Eye (tissue), 1 donor: ENCODE data around the gene NDRG2.
"Not testable (repeated sequence)": the region's sequence is repeated elsewhere in the genome, so short reads cannot be mapped to it uniquely, and the experiment has no call there.

Experiments used
- DNase-seq: peaks from one replicate; pipeline ENCODE4 v3.0.0-alpha.2; 2015

NDRG2 gene

DNA sequence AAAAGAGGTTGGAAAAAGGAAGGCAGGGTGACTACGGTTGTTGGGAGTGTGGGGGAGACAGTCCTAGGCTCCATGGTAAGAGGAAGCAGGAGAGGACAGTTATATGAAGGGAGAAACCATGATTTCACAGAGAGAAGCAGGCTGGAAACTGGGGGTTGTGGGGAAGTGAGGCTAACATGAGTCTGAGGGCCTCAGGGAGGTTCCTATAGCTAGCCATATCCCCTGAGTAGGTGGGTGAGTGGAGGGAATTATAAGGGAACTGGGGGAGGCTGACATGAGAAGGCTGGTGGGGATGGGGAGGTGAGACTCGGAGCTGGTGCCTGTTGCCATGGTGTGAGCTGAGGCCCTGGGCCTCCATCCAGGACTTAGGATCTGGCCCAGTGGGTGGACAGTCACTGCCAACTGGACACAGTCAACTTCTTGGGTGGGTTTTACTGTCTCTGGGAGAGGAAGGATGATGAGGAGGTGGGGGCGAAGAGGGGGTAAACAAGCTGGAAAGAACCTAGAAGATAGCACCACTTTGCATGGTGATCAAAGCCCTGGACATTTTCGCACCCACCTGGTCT, 8.4 kb upstream of the NDRG2 start:
- no peak for DNase-seq

DNA sequence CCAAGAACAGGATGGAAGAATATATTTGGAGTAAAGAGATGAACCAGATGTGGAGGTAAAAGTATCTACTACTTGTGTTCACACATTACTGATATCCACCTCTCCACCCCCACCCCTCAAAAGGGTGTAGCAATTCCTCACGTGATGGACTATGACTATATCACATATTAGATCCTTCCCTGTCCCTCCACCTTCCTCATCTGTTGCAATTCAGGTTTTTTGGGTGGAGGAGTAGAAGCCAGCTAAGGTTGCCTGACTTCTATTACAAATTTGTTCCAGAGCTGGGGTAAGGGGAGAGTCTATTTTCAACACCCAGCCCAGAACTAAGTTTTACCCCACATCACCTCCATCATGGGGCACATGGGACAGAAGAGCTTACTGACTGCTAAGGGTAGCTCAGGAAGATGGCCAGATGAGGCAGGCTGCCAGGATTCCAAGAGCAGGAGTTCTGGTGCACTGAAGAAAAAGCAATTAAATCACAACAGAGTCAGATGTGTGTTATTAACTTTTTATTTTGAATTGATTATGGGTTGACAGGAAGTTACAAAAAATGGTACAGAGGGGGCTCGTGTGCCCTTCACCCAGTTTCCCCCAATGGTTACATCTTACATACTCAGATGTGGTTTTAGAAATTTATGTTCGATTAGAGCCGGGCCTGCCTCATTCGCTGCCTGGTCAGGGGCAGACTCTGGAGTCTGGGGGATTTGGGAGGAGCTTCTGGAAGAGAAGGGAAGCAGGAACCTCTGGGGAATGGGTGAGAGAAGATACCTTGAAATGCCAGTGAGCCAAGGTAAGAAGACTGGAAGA, 7.7 kb upstream of the NDRG2 start:
- DNase-seq = no peak

DNA sequence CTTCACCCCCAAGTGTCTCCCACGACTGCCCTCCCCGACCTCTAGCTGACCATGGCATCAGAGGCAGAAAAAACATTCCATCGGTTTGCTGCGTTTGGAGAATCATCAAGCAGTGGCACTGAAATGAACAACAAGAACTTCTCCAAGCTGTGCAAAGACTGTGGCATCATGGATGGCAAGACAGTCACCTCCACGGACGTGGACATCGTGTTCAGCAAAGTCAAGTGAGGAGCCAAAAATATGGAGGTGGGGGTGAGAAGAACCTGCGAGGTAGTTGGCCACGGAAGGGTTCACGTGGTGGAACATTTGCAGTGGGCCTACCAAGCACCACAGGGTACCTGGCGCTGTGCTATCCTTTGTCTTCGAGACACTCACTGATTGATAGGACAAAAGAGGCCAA, 5.7 kb upstream of the NDRG2 start:
- no peak for DNase-seq

DNA sequence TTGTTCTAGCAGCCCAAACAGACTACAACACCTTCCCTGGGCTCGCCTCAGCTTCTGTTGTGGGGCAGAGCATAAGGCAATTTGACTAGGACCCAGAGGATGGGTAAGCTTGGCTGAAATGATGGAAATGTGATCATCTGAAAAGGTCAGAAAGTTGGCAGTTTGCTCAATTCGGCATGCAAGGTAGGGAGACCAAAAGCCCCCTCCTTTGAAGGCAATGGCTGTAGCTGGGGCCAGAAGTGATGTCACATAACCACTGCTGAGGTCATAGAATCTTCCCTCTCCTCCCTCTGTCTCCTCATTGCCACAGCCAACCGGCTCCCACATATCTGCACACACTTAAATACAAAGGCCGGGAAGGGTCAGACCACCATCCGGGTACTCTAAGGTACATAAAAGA, 5.1 kb upstream of the NDRG2 start, which contains the start of gene TPPP2:
TSS of gene TPPP2 (plus strand) at position 301 of the 400 bp plus-strand sequence. CDS start 365 bp downstream, outside the sequence.
- DNase-seq = no peak

DNA sequence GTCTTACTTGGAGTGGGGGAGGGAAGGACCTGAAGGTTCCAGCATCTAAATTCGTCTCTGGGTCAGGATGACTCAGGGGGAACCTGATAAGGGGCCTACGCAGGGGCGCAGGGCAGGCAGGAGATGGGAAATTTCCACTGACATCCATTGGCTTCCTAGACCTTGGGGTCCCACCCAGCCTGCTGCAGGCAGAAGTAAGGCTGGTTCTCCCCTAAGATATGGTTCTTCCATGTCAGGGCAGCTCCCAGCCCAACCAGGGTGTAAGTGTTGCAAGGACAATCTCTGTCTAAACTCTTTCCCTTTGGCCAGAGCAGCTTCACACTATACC, 2.1 kb upstream of the NDRG2 start:
- DNase-seq = no peak

DNA sequence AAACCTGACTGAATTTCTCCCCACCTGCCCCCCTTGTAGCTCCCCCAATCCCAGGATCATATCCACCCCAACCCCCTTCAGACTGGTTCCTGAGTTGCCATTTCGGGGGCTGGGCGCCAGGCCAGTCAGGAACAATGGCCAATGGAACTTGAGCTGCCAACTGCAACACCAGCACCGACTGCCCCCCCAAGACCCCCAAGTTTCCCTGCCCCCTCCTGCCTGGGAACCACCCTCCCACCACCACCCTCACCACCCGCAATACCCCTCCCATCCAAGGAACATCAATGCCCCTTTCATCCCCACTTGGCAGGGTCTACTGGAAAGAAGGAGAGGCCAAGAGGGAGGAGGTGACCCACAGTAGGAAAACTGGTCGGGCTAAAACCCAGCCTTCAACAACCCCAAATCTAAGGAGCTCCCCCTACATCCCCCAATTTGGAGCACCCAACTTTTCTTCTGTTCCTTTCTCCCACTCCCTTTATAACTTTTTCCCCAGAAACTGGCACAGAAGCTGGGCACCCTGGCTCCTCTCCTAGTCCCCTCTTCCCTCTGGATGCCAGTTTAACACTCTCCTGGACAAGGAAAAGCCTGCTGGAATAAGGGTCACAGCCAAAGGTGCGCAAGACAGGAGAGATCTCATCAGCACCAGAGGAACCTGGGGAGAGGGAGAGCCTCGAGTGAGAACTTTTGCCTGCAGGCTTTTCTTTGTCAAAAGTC, 1.6 kb upstream of the NDRG2 start:
- no peak for DNase-seq

DNA sequence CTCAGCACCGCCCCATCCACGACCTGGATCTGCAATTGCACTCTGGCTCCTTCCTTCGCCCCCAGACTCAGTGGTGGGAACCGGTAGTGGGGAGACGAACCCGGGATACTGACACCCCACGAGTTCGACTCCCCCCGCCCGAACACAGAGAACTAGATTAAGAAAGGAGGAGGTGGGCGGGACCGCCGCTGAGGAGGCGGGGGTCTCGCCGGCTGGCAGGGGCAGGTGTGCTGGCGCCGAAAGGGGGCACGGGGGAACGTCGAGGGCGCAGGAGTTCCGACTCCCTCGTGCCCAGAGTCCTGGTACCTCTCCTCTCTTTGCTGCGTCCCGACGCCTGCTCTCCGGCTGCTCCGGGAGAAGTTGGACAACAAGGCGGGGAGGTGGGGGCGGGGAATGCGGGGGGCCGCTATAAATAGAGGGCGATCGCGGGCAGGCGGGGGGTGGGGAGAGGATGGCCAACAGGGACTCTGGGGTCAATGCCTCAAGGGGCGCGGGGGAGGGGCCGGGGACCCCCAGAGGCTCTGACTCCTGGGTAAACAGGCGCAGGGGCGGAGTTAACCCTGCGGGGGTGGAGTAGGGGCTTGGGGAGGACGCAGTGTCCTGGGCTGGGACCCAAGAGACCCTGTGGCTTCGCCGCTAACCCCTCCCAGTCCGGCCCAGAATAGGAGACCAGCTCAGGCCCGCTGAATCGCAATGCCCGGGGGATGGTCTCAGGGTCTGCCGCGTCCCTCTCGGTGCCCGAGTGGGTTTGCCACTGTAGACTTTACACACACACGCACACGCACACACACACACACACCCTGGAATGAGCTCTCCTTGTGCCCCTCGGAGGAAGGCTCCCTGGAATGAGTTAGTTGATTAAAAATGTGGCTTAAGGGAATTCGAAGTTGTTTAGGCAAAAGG, 761 bp upstream of the NDRG2 start:
- DNase-seq = peak; percentile 86

DNA sequence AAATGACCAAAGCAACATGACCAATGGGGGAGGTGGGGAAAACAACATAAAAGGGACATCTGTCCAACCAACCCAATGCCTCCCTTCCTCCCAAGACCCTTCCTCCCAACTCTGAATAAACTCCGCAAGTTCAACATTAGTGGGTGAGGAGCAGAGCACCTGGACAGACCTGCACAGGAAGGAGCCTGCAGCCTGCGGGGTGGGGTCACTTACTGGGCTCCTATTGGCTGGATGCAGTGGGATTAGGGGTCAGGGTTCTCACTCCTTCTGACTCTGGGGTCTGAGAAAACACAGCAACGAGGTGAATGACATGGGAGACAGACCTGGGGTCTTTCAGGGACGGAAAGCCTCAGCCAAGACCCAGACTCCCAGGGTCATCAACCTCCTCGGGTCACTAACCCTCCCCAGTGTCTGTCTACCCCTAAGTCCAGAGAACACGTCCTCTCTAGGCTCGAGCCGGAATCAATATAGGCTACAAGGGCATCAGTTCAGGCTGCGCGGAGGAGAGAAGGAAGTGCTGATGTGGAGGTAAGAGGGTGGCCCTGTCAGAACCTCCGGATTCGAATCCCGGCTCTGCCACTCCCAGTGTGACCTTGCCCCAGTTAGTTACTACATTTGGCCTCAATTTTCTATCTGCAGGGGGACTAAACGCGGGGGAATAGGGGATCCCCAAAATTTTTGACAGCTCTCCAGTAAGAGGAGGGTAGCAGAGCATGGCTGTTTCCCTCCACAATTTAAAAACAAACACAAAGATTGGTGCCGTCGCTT, 860 bp downstream of the NDRG2 start:
- DNase-seq = no peak

DNA sequence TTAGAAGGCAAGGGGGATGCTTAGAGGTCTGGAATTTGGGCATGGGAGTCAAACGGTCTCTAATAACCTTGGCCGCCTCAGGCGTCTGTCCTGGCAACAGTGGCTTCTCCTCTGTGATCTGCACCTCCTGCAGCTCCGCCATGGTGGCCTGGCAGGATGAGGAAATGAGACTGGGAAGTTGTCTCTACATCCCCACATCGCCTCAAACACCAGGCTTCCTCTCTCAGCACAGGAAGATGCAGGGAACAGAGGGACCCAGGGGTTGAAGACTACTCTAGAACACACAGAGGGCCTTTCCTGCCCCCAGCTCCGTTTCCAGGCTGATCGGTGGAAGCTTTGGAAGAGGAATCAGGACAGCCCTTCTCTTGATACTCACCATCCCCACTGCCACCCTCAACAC, 1.7 kb downstream of the NDRG2 start:
- DNase-seq = no peak

DNA sequence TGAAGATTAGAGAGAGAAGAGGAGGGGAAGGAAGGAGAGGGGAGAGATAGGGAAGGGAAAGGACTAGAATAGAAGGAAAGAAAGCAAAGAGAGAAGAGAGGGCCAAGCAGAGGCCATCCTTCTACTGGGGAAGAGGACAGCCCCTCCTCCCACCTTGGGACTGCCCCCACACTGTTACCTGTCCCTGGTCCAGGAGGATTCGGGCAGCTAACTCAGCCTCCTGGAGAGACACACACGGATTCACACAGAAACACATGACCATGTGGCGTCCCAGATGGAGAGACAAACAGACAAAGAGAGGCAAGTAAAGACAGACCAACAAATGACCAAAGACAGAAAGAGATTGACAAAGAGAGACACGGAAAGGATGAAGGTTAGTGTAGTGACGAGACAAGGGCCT, 2.2 kb downstream of the NDRG2 start:
- DNase-seq = no peak

DNA sequence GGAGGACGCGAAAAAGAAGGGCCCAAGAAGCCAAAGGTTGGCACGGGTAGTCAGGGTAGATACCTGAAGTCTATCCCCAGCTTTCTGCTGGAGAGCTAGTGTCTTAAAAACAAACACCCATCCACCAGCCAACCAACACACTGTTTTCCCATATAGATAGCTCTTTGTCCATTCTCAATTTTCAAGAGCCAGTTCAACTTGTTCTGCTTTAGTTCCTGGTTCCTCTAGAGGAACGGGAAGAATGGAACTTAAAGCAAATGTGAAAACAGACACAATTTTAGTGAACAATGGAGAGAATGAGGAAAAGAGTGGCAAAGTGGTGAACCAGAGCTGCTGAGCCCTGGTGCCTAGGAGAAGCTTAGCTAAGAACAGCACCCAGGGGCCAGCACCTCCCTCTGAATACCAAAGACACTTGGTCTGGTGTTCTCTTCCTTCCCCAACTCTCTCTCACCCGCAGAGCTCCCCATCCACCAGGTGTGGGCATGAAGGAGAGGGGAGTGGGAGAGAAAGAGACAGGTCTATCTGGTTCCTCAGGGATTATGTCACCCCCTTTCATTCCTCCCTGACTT, 3.8 kb downstream of the NDRG2 start:
- no peak for DNase-seq

DNA sequence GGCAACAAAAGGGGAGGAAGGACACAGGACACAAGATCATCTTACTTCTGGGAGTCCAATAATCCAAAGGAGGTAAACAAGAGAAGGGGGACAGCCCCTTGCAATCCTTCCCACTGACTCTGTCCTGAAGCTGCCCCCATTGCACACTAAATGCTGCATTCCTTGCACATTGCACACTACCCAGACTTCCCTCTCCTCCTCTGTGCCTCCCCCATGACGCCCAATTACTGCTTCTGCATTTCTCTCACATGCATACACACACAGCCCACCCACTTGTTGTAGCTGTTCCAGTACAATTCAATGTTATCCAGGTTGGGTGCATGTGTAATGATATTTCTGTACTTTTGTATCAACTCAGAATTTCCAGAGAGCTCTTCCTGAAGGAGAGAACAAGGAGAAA, 5.5 kb downstream of the NDRG2 start:
- no peak for DNase-seq

DNA sequence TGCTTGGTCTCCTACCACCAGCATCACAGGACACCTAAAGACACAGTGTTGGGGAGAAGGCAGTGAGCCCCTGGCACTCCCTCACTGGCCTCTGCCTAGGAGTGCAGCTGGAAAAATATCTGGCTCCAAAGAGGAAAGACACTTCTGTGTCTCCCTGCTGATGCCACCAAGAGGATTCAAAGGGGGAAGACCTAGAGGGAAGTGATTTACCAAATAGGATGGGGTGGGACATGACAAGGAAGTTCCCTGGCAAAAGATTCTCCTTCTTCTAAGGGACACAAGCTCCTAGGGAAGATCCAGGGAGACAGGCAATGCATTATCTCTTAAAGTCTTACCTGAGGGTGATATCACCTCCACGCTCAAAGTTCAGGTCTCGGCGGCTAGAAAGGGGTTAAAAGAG, 6.1 kb downstream of the NDRG2 start:
- DNase-seq = no peak

DNA sequence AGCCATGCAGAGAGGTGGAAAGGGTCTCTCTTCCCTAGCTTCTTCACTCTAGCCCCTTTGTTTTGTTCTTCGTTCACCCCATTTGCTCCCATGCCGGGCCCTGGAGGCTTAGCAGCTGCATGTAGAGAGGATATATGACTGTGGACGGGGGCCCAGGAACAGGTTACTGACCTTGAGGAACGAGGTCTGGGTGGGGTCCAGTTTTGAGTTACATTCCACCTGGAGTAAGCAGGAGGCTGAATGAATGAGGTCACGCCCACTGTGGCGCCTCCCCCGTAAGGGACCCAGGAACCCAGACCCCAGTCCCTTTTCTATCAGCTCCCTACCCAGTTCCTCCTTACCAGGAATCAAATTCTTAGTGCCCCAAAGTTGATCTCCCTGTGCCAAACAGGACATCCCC, 6.6 kb downstream of the NDRG2 start:
- no peak for DNase-seq

DNA sequence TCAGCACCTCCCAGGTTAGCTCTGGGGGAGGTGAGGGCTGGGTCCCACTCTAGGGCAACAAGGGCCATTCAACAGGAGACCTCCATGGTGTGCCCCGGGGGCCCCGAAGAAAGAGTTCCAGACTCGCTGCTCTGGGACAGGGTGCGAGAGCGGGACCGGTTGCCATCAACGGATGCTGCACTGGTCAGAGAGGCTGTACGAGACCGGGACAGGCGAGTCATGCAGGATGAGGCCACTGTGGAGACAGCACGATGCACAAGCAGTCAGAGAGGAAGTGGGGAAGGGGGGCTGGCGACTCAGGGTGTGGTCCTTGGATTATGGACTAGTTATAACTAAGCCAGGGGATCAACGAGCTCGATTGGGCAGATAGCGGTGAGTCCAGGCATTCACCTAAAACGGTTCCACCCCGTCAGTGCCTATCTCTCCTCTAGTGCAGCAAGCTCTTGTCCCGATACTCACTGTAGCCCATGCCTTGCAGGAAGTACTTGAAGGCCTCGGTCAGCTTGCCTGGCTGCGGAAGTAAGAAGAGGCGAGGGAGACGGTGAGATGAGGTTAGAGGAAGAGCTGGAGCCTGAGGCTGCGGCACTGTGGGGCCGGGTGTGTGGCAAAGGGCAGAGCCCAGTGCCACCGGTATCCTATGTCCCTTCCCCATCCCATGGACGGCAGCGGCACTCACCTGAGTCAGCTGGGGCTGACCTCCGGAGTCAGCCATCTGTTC, 7.2 kb downstream of the NDRG2 start:
- DNase-seq = no peak

DNA sequence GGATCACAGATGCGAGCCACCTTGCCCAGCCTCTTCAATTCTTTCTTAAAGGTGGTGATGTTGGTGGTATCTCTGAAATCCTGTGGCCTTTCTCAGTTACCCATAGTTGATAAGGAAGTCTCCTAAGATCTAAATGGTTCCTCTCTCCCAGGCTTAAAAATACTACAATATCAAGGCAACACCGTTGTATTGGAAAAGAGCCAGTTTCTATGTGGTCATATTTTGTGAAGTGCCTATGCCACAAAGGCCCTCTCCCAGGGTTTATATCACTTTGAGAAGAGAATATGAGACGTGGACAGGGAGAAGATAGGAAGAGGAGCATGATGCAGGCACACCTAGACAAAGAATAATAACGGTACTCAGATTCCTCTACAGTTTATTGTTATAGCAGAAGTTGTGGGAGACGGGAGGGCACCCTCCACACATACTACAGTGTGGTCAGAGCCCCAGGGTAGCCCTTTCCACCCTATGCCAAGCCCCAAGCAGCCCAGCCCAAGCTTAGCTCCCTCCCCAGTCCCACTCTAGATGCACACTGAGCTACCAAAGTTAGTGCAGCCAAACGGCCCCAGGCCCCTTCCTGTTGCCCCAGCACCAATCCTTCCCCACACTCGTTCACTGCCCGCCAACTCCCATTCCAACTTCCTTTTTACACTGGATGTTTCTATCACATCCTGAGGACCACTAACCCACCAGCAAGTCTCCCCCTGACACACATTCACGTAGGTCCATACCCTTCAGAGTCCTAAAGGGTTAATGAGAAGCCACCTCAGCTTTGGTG, 8.3 kb downstream of the NDRG2 start:
- no peak for DNase-seq

DNA sequence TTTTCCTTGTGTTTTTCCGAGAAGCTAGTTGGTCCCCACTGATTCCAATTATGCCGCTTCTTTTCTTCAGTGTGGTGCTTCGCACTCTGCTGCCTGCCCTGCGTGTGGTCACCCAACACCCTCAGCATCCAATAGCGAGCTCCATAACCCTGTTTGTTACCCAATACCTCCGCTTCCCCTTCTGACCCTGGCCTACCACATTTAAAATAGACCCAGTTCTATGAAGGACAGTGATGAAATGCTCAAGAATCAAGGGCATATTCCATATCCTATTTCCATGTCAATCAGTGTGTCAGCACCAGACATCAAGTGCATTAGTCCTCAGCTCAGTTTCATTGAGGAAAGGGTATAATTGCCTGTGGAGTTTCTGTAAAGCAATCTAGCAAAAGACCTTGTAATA, 9.5 kb downstream of the NDRG2 start:
- no peak for DNase-seq

DNA sequence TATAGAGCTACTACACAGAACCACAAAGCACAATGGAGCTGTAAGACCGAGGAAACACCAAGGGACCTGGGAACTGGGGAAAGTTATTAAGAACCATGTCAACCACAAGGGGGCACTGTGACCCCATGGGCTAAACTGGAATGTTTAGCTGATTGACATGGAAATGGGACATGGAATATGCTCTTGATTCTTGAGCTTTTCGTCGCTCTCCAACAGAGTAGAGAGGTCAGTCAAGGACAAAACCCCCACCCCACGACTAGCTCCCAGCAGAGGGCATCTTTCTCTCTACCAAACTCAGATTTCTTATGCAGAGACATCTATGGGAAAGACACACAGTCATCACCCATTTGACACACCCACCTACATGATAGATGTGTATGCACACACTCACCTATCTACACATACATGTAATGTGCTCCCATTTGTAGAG, 10.1 kb downstream of the NDRG2 start:
- peak; percentile 97 for DNase-seq

DNA sequence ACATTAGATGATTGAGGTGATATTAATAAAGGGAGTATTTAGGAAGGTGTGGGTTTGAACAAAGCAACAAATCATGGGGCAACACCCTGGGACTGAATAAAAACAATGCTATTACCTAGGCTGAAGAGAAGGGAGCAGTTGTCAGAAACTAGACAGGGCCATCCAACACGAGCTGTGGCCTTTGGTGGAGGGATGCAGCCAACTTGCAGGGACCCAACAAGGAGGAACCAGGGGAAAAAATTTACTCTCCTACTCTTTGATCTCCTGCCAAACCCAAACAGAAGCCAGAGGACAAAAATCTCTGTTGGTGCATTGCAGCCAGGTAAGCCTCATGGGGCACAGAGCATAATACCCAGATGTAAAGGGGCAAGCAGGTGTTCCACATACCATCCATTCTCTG, 13.7 kb downstream of the NDRG2 start:
- DNase-seq = no peak

DNA sequence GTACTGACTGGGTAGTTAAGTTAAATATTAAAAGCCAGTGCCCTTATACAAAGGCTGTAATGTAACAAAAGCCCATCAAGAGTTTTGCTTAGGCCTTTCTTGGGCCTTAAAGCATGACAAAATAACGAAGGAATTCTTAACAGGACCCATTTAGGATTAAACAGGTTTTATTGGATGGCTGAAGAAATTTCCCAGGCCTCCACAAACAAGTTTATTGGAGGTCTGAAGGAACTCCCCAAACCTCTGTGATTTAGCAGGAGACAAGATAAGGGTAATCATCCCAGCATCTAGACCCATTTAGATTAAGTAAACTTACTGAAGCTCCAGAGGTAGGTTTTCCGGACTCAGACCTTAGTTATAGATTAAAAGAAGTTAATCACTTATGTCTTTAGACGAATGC, 15.1 kb downstream of the NDRG2 start:
- DNase-seq = not testable (repeated sequence)
